IPS DF 19.7 (cell line): Measurements from ENCODE around the gene WDR5.

Source experiments
- DNase-seq: peaks from one replicate; pipeline ENCODE4 v3.0.0-alpha.2; 2013; ENCODE audit warnings: low read depth, low spot score

Gene WDR5

GRCh38 chr9:134158242-134158641 lies 22.4 kb downstream of the WDR5 start:
- no peak for DNase-seq

GRCh38 chr9:134158753-134159392 lies 23.0 kb downstream of the WDR5 start:
- DNase-seq, result no peak

GRCh38 chr9:134159566-134160245 lies 23.8 kb downstream of the WDR5 start:
- DNase-seq, result no peak

GRCh38 chr9:134161647-134162046 lies 25.8 kb downstream of the WDR5 start:
- no peak for DNase-seq

GRCh38 chr9:134162212-134162775 lies 26.4 kb downstream of the WDR5 start:
- DNase-seq, result no peak

GRCh38 chr9:134162926-134163370 lies 27.1 kb downstream of the WDR5 start:
- no peak for DNase-seq

GRCh38 chr9:134163371-134164196 lies 27.7 kb downstream of the WDR5 start:
- DNase-seq, result no peak

- DNase-seq, result no peak
Measured at GRCh38 chr9:134164879-134165278, 29.0 kb downstream of the WDR5 start.

- DNase-seq, result no peak
Measured at GRCh38 chr9:134165357-134166315, 29.8 kb downstream of the WDR5 start.

- DNase-seq, result no peak
Measured at GRCh38 chr9:134166374-134166773, 30.5 kb downstream of the WDR5 start.

- no peak for DNase-seq
Measured at GRCh38 chr9:134167530-134167931, 31.6 kb downstream of the WDR5 start.

GRCh38 chr9:134168757-134169550 lies 33.1 kb downstream of the WDR5 start:
- DNase-seq, result no peak

- DNase-seq, result no peak
Measured at GRCh38 chr9:134169724-134170401, 34.0 kb downstream of the WDR5 start.

GRCh38 chr9:134170532-134171315 lies 34.8 kb downstream of the WDR5 start:
- no peak for DNase-seq

- DNase-seq, result no peak
Measured at GRCh38 chr9:134171316-134172197, 35.7 kb downstream of the WDR5 start.

- DNase-seq, result no peak
Measured at GRCh38 chr9:134172198-134173126, 36.6 kb downstream of the WDR5 start.
